HepG2 (cell line): ENCODE measurements around the gene FGD2. TPM values are rescaled to one million over a fixed set of nuclear protein-coding genes. Genes with fewer than 3 reads are reported as not detected.
A peak's percentile ranks its signal among the peaks of the same experiment; 100 is the strongest.

Experiments
- ATAC-seq: fragments of 200-7000 bp; cut with Tn5 transposase; 3 replicates; pipeline ENCODE4 v1.9.1; 2020; ENCODE audit warnings: mild to moderate bottlenecking, moderate library complexity
- BruUV-seq: library from RNA; stranded (reverse); fragments of 400-500 nt; replicated peaks from 2 replicates; lab custom pipeline; 2021; lab: Mats Ljungman, UMichigan
- CTCF ChIA-PET: fragments of 300-600 bp; formaldehyde crosslinking; extraction: SDS; loops from one replicate; lab custom pipeline; 2021; ENCODE audit warnings: low total read pairs, inconsistent platforms, low intra/inter-chr PET ratio; lab: Yijun Ruan, JAX
- POLR2A ChIA-PET: fragments of 350-600 bp; sonication (Branson Sonifier 250); formaldehyde crosslinking; loops from one replicate; lab custom pipeline; 2020; ENCODE audit warnings: antibody characterized with exemption, inconsistent platforms; lab: Yijun Ruan, JAX
- DNase-seq: peaks from one replicate; pipeline ENCODE4 v3.0.0-alpha.2; 2015; ENCODE audit warnings: low spot score
- FAIRE-seq: peaks from 3 replicates; lab custom pipeline; 2011; peaks lifted over from hg19 to GRCh38; lab: Jason Lieb, UNC
- H2AFZ ChIP-seq: one replicate; pipeline ENCODE4 v1.6.1; 2011; ENCODE audit warnings: low read length, inconsistent platforms
- H3K27ac ChIP-seq: fragments of 300-600 bp; 3 replicates; pipeline ENCODE4 v1.8.0; 2011; ENCODE audit warnings: mixed run types, mild to moderate bottlenecking, mixed read lengths, low read length, inconsistent platforms; ENCODE audit not compliant: insufficient read depth; ENCODE audit errors: extremely low read length
- H3K27me3 ChIP-seq, 2 experiments: fragments of 200-600 bp in 1 of 2; 2 replicates in 1 of 2; 3 replicates in 1 of 2; pipeline versions ENCODE4 v1.6.0 to v1.8.0; 2011; ENCODE audit warnings: low read length in 2 of 2, mild to moderate bottlenecking in 2 of 2, moderate library complexity in 2 of 2, inconsistent platforms in 1 of 2; ENCODE audit not compliant: insufficient read depth in 2 of 2, control insufficient read depth in 1 of 2
- H3K36me3 ChIP-seq, 2 experiments: fragments of 200-600 bp in 1 of 2; replicated peaks in 1 of 2; 2 replicates in 1 of 2; 3 replicates in 1 of 2; pipeline versions ENCODE4 v1.5.1 to v1.8.0; 2011; ENCODE audit warnings: low read length in 2 of 2, inconsistent platforms in 1 of 2; ENCODE audit not compliant: insufficient read depth in 2 of 2, control insufficient read depth in 1 of 2
- H3K4me1 ChIP-seq: 2 replicates; pipeline ENCODE4 v1.5.1; 2012; ENCODE audit warnings: low read length, inconsistent platforms; ENCODE audit not compliant: insufficient read depth
- H3K4me2 ChIP-seq: 2 replicates; pipeline ENCODE4 v1.6.0; 2011; ENCODE audit warnings: low read depth, low read length, inconsistent platforms
- H3K4me3 ChIP-seq, 3 experiments: fragments of 200-600 bp in 1 of 3; sonication (generic), shearing (Covaris generic) in 1 of 3; replicated peaks in 1 of 3; 2 replicates each; pipeline ENCODE4 v1.5.1; 2011 to 2016; ENCODE audit warnings: low read length in 3 of 3, inconsistent platforms in 2 of 3, low read depth in 2 of 3, mild to moderate bottlenecking in 2 of 3, control low read depth in 1 of 3, mixed read lengths in 1 of 3; ENCODE audit not compliant: insufficient read depth in 1 of 3
- H3K79me2 ChIP-seq: one replicate; pipeline ENCODE4 v1.6.1; 2011; ENCODE audit warnings: low read length, inconsistent platforms; ENCODE audit not compliant: insufficient read depth
- H3K9ac ChIP-seq: 2 replicates; pipeline ENCODE4 v1.6.0; 2011; ENCODE audit warnings: mild to moderate bottlenecking, low read depth, low read length, inconsistent platforms; ENCODE audit not compliant: insufficient read depth
- H3K9me3 ChIP-seq: 2 replicates; pipeline ENCODE4 v1.5.1; 2012; ENCODE audit warnings: mild to moderate bottlenecking, low read length
- H4K20me1 ChIP-seq: 2 replicates; pipeline ENCODE4 v1.6.0; 2011; ENCODE audit warnings: inconsistent platforms, mild to moderate bottlenecking, low read length, moderate library complexity; ENCODE audit not compliant: insufficient read depth
- ZNF256 ChIP-seq: sonication (generic); formaldehyde crosslinking; conservative IDR thresholded peaks from 2 replicates; pipeline ENCODE4 v1.4.0; 2020; ENCODE audit warnings: missing genetic modification reagents
- ZNF292 ChIP-seq: sonication (generic); formaldehyde crosslinking; IDR thresholded peaks from 2 replicates; pipeline ENCODE4 v1.8.1; 2022; ENCODE audit warnings: mild to moderate bottlenecking, low read depth, missing genetic modification reagents, borderline replicate concordance
- ZNF746 ChIP-seq: sonication (generic); formaldehyde crosslinking; IDR thresholded peaks from 2 replicates; pipeline ENCODE4 v1.8.0; 2022; ENCODE audit warnings: mild to moderate bottlenecking, missing genetic modification reagents
- WGBS: methylation state at CpG from one replicate; pipeline ENCODE4 v1.1.6; 2017; ENCODE audit warnings: low lambda C conversion rate; 5-methylcytosine and 5-hydroxymethylcytosine counted together
- in situ Hi-C: cut with HindIII; loops from 2 replicates; pipeline ENCODE4 v1.10.0; 2017; ENCODE audit warnings: low pct_unique_long_range_greater_than_20kb; ENCODE audit not compliant: extremely low pct_ligation_motif_present
- intact Hi-C: fragments of 100-400 bp; cut with micrococcal nuclease; formaldehyde crosslinking; loops from one replicate; pipeline ENCODE4 v1.10.0; 2022; ENCODE audit not compliant: unreplicated experiment
- polyA plus RNA-seq, 8 experiments: library from polyadenylated mRNA; depleted of rRNA in 3 of 8; stranded (reverse) in 7 of 8; unstranded in 1 of 8; fragments of >200 nt; fragmentation: Illumina TruSeq in 4 of 8; extraction: Trizol in 4 of 8; gene quantifications; 2 replicates each; pipeline versions ENCODE4 v1.2.1 to v1.2.3, GENCODE V29; 2011 to 2016; ENCODE audit warnings: low read depth in 4 of 8, missing spikeins in 1 of 8, mixed read lengths in 1 of 8; ENCODE audit not compliant: insufficient read depth in 1 of 8
- total RNA-seq, 5 experiments: library from RNA; depleted of rRNA; stranded (reverse); fragments of >200 nt; fragmentation: Illumina TruSeq; extraction: Trizol; gene quantifications; 2 replicates each; pipeline ENCODE4 v1.2.3, GENCODE V29; 2016; ENCODE audit warnings: low read depth in 1 of 5
- TF ChIP-seq, protein P1 (sequence below), 2 experiments: sonication (generic) in 1 of 2; formaldehyde crosslinking in 1 of 2; IDR thresholded peaks; 2 replicates each; pipeline versions ENCODE4 v1.4.0 to v1.6.1; 2016 to 2020; ENCODE audit warnings: borderline replicate concordance in 1 of 2, low read depth in 1 of 2, mild to moderate bottlenecking in 1 of 2, missing genetic modification reagents in 1 of 2
- TF ChIP-seq, protein P2 (sequence below), 2 experiments: sonication (generic) in 1 of 2; formaldehyde crosslinking in 1 of 2; IDR thresholded peaks; 2 replicates each; pipeline versions ENCODE4 v1.6.1 to v1.9.0; 2014 to 2022; ENCODE audit warnings: antibody characterized with exemption in 1 of 2, borderline replicate concordance in 1 of 2, inconsistent platforms in 1 of 2, low read depth in 1 of 2, missing genetic modification reagents in 1 of 2

Gene FGD2
- total and polyA plus RNA-seq, 2 of the 13 experiments (the other 11 are each of a cell fraction or from before 2014, with no cell fraction given), result not detected

DNA sequence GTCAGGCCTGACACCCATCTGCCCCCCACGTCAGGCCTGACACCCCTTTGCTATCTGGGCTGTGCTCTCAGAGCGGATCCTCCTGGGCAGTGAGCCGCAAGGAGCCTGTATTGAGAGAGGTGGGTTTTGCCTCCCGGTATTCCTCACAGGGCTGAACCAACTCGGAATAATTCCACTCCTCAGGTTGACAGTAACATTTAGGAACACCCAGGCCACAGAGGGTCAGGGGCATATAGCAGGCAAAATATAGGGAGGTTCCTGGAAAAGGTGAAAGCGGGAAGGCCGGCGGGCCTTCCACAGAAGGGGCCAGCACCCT, 6.8 kb upstream of the FGD2 start:
- DNase-seq, result no peak
- H3K27ac ChIP-seq, result no peak overlapping the region
- peak; percentile 18; the same call in 2 of the 3 replicates for ATAC-seq
- no peaks in the 10 kb centered on the region for H3K36me3 ChIP-seq
- H3K9me3 ChIP-seq, result no peaks in the 10 kb centered on the region
- WGBS, result 31% methylated on average over 8 of the region's 8 CpGs
- H3K9ac ChIP-seq, result no peak overlapping the region
- H3K79me2 ChIP-seq, result no peaks in the 10 kb centered on the region
- POLR2A ChIA-PET, result interaction anchor here (1.1 kb wide), 1 partner anchor 13 kb away, joined by 4 read pairs; the partner anchor contains the start of gene MTCH1
- TF ChIP-seq ZNF292 (CRISPR knock-in tag), result no peak
- TF ChIP-seq ZNF746 (CRISPR knock-in tag), result no peak
- TF ChIP-seq, protein P1, sequence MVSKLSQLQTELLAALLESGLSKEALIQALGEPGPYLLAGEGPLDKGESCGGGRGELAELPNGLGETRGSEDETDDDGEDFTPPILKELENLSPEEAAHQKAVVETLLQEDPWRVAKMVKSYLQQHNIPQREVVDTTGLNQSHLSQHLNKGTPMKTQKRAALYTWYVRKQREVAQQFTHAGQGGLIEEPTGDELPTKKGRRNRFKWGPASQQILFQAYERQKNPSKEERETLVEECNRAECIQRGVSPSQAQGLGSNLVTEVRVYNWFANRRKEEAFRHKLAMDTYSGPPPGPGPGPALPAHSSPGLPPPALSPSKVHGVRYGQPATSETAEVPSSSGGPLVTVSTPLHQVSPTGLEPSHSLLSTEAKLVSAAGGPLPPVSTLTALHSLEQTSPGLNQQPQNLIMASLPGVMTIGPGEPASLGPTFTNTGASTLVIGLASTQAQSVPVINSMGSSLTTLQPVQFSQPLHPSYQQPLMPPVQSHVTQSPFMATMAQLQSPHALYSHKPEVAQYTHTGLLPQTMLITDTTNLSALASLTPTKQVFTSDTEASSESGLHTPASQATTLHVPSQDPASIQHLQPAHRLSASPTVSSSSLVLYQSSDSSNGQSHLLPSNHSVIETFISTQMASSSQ (IDR thresholded peaks at IDR 0.05; ENCODE audit: low read depth), result no peak
- TF ChIP-seq, protein P1 (CRISPR knock-in tag; IDR thresholded peaks at IDR 0.05; ENCODE audit: borderline replicate concordance), result no peak
- TF ChIP-seq ZNF256 (CRISPR knock-in tag), result no peak
- TF ChIP-seq, protein P2, sequence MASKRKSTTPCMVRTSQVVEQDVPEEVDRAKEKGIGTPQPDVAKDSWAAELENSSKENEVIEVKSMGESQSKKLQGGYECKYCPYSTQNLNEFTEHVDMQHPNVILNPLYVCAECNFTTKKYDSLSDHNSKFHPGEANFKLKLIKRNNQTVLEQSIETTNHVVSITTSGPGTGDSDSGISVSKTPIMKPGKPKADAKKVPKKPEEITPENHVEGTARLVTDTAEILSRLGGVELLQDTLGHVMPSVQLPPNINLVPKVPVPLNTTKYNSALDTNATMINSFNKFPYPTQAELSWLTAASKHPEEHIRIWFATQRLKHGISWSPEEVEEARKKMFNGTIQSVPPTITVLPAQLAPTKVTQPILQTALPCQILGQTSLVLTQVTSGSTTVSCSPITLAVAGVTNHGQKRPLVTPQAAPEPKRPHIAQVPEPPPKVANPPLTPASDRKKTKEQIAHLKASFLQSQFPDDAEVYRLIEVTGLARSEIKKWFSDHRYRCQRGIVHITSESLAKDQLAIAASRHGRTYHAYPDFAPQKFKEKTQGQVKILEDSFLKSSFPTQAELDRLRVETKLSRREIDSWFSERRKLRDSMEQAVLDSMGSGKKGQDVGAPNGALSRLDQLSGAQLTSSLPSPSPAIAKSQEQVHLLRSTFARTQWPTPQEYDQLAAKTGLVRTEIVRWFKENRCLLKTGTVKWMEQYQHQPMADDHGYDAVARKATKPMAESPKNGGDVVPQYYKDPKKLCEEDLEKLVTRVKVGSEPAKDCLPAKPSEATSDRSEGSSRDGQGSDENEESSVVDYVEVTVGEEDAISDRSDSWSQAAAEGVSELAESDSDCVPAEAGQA (IDR thresholded peaks at IDR 0.05; ENCODE audit: low read depth), result no peak
- TF ChIP-seq, protein P2 (CRISPR knock-in tag; IDR thresholded peaks at IDR 0.05; ENCODE audit: borderline replicate concordance), result no peak
- in situ Hi-C loops (no loop called here), intact Hi-C loops (no loop called here)
- no peaks in the 10 kb centered on the region for H4K20me1 ChIP-seq
- H3K27me3 ChIP-seq, result peaks cover 7 to 77% of the 10 kb centered on the region in 2 experiments
- no TSS peak for BruUV-seq
- no peak overlapping the region for H3K4me3 ChIP-seq
- H2AFZ ChIP-seq, result no peak overlapping the region
- no peak for FAIRE-seq
- 0 out of 2 replicates have a peak, but pooled peaks cover 12% of the 10 kb centered on the region for H3K4me1 ChIP-seq
- CTCF ChIA-PET, result no interaction called here
- H3K4me2 ChIP-seq, result no peak overlapping the region
